RPMI7951 (cell line): ENCODE data around the gene KCNN4. TPM values are rescaled to one million over a fixed set of nuclear protein-coding genes. Genes with fewer than 3 reads are reported as not detected.

Experiments used
- DNase-seq: peaks from one replicate; pipeline ENCODE4 v3.0.0-alpha.2; 2012; ENCODE audit warnings: low read depth
- total RNA-seq: library from RNA; depleted of rRNA; stranded (reverse); fragments of >200 nt; shearing (Covaris generic); gene quantifications from 2 replicates; pipeline ENCODE4 v1.2.3, GENCODE V29; 2014

Gene KCNN4
- total RNA-seq, 1 experiment from 2014 or later, result 71.6 TPM

GRCh38 chr19:43749898-43750297 is 30.9 kb downstream of the KCNN4 start:
- no peak for DNase-seq

GRCh38 chr19:43749152-43749551 is 31.6 kb downstream of the KCNN4 start:
- DNase-seq, result no peak

GRCh38 chr19:43748685-43749084 is 32.1 kb downstream of the KCNN4 start:
- DNase-seq, result no peak

- DNase-seq, result no peak
Observed at GRCh38 chr19:43748205-43748594, 32.6 kb downstream of the KCNN4 start.

- DNase-seq, result no peak
Observed at GRCh38 chr19:43747557-43748204, 33.1 kb downstream of the KCNN4 start.

- peak; percentile 82 for DNase-seq
Observed at GRCh38 chr19:43743059-43743458, 37.7 kb downstream of the KCNN4 start.

- DNase-seq, result no peak
Observed at GRCh38 chr19:43741075-43741825, 39.5 kb downstream of the KCNN4 start.

GRCh38 chr19:43739439-43740235 is 41.1 kb downstream of the KCNN4 start:
- peak; percentile 79 for DNase-seq

- DNase-seq, result peak; percentile 72
Observed at GRCh38 chr19:43738780-43739211, 42.0 kb downstream of the KCNN4 start.

GRCh38 chr19:43735957-43736356 is 44.8 kb downstream of the KCNN4 start:
- no peak for DNase-seq

- DNase-seq, result no peak
Observed at GRCh38 chr19:43735013-43735412, 45.8 kb downstream of the KCNN4 start.

GRCh38 chr19:43731846-43732245 is 48.9 kb downstream of the KCNN4 start:
- peak; percentile 96 for DNase-seq

- no peak for DNase-seq
Observed at GRCh38 chr19:43731346-43731745, 49.4 kb downstream of the KCNN4 start.

GRCh38 chr19:43729919-43730318 is 50.9 kb downstream of the KCNN4 start:
- DNase-seq, result no peak

GRCh38 chr19:43727593-43727853 is 53.2 kb downstream of the KCNN4 start:
- no peak for DNase-seq

- DNase-seq, result peak; percentile 42
Observed at GRCh38 chr19:43726736-43727592, 53.8 kb downstream of the KCNN4 start.

- peak; percentile 76 for DNase-seq
Observed at GRCh38 chr19:43725468-43725867, 55.3 kb downstream of the KCNN4 start.

- no peak for DNase-seq
Observed at GRCh38 chr19:43724896-43725295, 55.9 kb downstream of the KCNN4 start.

GRCh38 chr19:43723588-43723987 is 57.2 kb downstream of the KCNN4 start:
- DNase-seq, result no peak

- DNase-seq, result no peak
Observed at GRCh38 chr19:43721469-43722048, 59.2 kb downstream of the KCNN4 start.

- DNase-seq, result no peak
Observed at GRCh38 chr19:43720936-43721335, 59.8 kb downstream of the KCNN4 start.
